ENCODE measurements around the gene IFNLR1.

- no peak for TF ChIP-seq ZNF8 (CRISPR knock-in tag; IDR thresholded peaks at IDR 0.05)
- TF ChIP-seq, protein P1, sequence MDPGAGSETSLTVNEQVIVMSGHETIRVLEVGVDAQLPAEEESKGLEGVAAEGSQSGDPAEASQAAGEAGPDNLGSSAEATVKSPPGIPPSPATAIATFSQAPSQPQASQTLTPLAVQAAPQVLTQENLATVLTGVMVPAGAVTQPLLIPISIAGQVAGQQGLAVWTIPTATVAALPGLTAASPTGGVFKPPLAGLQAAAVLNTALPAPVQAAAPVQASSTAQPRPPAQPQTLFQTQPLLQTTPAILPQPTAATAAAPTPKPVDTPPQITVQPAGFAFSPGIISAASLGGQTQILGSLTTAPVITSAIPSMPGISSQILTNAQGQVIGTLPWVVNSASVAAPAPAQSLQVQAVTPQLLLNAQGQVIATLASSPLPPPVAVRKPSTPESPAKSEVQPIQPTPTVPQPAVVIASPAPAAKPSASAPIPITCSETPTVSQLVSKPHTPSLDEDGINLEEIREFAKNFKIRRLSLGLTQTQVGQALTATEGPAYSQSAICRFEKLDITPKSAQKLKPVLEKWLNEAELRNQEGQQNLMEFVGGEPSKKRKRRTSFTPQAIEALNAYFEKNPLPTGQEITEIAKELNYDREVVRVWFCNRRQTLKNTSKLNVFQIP (CRISPR knock-in tag; IDR thresholded peaks at IDR 0.05; ENCODE audit: borderline replicate concordance, low read depth): no peak
- TF ChIP-seq ARNTL (CRISPR knock-in tag; IDR thresholded peaks at IDR 0.05; ENCODE audit: borderline replicate concordance, low read depth): no peak
- no peak for TF ChIP-seq RARB (CRISPR knock-in tag; IDR thresholded peaks at IDR 0.05)
Observed at GRCh38 chr1:24134376-24134775, 52.7 kb downstream of the IFNLR1 start.

All from SK-N-SH treated with all-trans-retinoic acid at 6 μM for 48 hours (cell line).